ENCODE data around the gene ZNF580. TPM values are rescaled to one million over a fixed set of nuclear protein-coding genes. Genes with fewer than 3 reads are reported as not detected.

ZNF580 gene
- polyA plus RNA-seq, 1 donor (not counting 4 experiments of a cell fraction or from before 2014, with no cell fraction given): 3.0 TPM

DNA sequence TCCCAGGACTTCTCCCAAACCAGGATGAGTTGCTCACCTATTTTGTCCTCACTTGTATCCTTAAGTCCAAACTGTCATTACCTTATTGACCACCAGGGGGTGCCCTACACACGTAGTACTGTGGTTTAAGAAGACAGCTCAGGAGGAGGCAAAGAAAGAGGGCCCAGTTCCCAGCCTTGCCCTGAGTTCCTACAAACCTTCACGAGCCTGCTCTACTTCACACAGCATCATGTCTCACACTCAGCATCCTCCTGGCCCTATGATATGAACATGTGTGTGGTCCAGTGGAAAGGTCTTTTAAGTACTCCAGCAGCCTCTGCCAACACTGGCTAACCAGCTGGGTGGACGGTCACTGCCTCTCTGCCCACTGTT is 8.4 kb upstream of the ZNF580 start:
- H3K27me3 ChIP-seq (ENCODE audit: control insufficient read depth, extremely low read depth, insufficient read depth, low read length): no peaks in the 10 kb centered on the region
- peak; percentile 98 for DNase-seq (ENCODE audit: low read depth, low spot score)
- H3K27ac ChIP-seq (ENCODE audit: control insufficient read depth, insufficient read depth, low read length): no peak overlapping the region
- FAIRE-seq: peak; percentile 64
- H4K20me1 ChIP-seq (ENCODE audit: control insufficient read depth, extremely low read depth, insufficient read depth, low read length): no peaks in the 10 kb centered on the region
- no peak for TF ChIP-seq EZH2 (IDR thresholded peaks at IDR 0.05; ENCODE audit: low read length)
- TF ChIP-seq, protein P1, sequence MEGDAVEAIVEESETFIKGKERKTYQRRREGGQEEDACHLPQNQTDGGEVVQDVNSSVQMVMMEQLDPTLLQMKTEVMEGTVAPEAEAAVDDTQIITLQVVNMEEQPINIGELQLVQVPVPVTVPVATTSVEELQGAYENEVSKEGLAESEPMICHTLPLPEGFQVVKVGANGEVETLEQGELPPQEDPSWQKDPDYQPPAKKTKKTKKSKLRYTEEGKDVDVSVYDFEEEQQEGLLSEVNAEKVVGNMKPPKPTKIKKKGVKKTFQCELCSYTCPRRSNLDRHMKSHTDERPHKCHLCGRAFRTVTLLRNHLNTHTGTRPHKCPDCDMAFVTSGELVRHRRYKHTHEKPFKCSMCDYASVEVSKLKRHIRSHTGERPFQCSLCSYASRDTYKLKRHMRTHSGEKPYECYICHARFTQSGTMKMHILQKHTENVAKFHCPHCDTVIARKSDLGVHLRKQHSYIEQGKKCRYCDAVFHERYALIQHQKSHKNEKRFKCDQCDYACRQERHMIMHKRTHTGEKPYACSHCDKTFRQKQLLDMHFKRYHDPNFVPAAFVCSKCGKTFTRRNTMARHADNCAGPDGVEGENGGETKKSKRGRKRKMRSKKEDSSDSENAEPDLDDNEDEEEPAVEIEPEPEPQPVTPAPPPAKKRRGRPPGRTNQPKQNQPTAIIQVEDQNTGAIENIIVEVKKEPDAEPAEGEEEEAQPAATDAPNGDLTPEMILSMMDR (optimal IDR thresholded peaks at IDR 0.05 in 1 of 3, IDR thresholded peaks at IDR 0.05 in 1 of 3, conservative IDR thresholded peaks at IDR 0.05 in 1 of 3; ENCODE audit: extremely low read depth in 1 of 3, insufficient read depth in 2 of 3, low read length in 3 of 3): peak; percentile 59 to 89 (median 80)
- dilution Hi-C loops (cut with MboI; ENCODE audit: extremely low pct_ligation_motif_present, low sequenced_read_pairs): no loop called here
- no peak overlapping the region for H3K4me3 ChIP-seq (ENCODE audit: control insufficient read depth in 2 of 3, extremely low read depth in 1 of 3, insufficient read depth in 2 of 3, low read depth in 1 of 3, low read length in 3 of 3)
- peaks cover 25% of the 10 kb centered on the region for H3K79me2 ChIP-seq (ENCODE audit: control insufficient read depth, insufficient read depth, low read length)
- no peak overlapping the region for H3K4me2 ChIP-seq (ENCODE audit: control insufficient read depth, extremely low read depth, insufficient read depth, low read depth, low read length)
- peak overlapping the region; percentile 56 for H2AFZ ChIP-seq (ENCODE audit: control insufficient read depth, low read length)
- H3K4me1 ChIP-seq (ENCODE audit: control insufficient read depth, extremely low read depth, insufficient read depth, low read length): peaks cover 14% of the 10 kb centered on the region
- H3K9me1 ChIP-seq (ENCODE audit: control insufficient read depth, extremely low read depth, insufficient read depth, low read length): peaks cover 2% of the 10 kb centered on the region
- no peak overlapping the region for H3K9ac ChIP-seq (ENCODE audit: control insufficient read depth, extremely low read depth, insufficient read depth, low read length)
- H3K36me3 ChIP-seq (ENCODE audit: control insufficient read depth in 2 of 2, extremely low read depth in 1 of 2, insufficient read depth in 2 of 2, low read length in 2 of 2): no peaks in the 10 kb centered on the region
- no peaks in the 10 kb centered on the region for H3K9me3 ChIP-seq (ENCODE audit: control insufficient read depth, low read depth, low read length)

GRCh38 chr19:55633861-55634260 is 6.9 kb upstream of the ZNF580 start:
- Histone ChIP-seq H3K9me3 (ENCODE audit: control insufficient read depth, low read depth, low read length) (no peaks in the 10 kb centered on the region), H3K79me2 (ENCODE audit: control insufficient read depth, insufficient read depth, low read length) (peaks cover 34% of the 10 kb centered on the region), H3K4me2 (ENCODE audit: control insufficient read depth, extremely low read depth, insufficient read depth, low read depth, low read length) (no peak overlapping the region), H3K9me1 (ENCODE audit: control insufficient read depth, extremely low read depth, insufficient read depth, low read length) (peaks cover 2% of the 10 kb centered on the region), H3K27me3 (ENCODE audit: control insufficient read depth, extremely low read depth, insufficient read depth, low read length) (no peaks in the 10 kb centered on the region), H3K4me3 (ENCODE audit: control insufficient read depth in 2 of 3, extremely low read depth in 1 of 3, insufficient read depth in 2 of 3, low read depth in 1 of 3, low read length in 3 of 3) (no peak overlapping the region), H3K27ac (ENCODE audit: control insufficient read depth, insufficient read depth, low read length) (no peak overlapping the region), H3K36me3 (ENCODE audit: control insufficient read depth in 2 of 2, extremely low read depth in 1 of 2, insufficient read depth in 2 of 2, low read length in 2 of 2) (peaks cover 0 to 2% of the 10 kb centered on the region in 2 experiments), H3K9ac (ENCODE audit: control insufficient read depth, extremely low read depth, insufficient read depth, low read length) (no peak overlapping the region), H2AFZ (ENCODE audit: control insufficient read depth, low read length) (peak overlapping the region; percentile 49), H4K20me1 (ENCODE audit: control insufficient read depth, extremely low read depth, insufficient read depth, low read length) (no peaks in the 10 kb centered on the region), H3K4me1 (ENCODE audit: control insufficient read depth, extremely low read depth, insufficient read depth, low read length) (peaks cover 14% of the 10 kb centered on the region)
- TF ChIP-seq, protein P1 (optimal IDR thresholded peaks at IDR 0.05 in 1 of 3, IDR thresholded peaks at IDR 0.05 in 1 of 3, conservative IDR thresholded peaks at IDR 0.05 in 1 of 3; ENCODE audit: extremely low read depth in 1 of 3, insufficient read depth in 2 of 3, low read length in 3 of 3): no peak
- TF ChIP-seq EZH2 (IDR thresholded peaks at IDR 0.05; ENCODE audit: low read length): no peak
- FAIRE-seq (no peak), DNase-seq (ENCODE audit: low read depth, low spot score) (no peak)
- dilution Hi-C loops (cut with MboI; ENCODE audit: extremely low pct_ligation_motif_present, low sequenced_read_pairs): no loop called here
